MM.1S (cell line): Measurements from ENCODE around the gene ITLN1.

ENCODE experiments used
- EZH2 ChIP-seq: fragments of 300-600 bp; sonication (generic); optimal IDR thresholded peaks from 2 replicates; pipeline ENCODE3; 2017; ENCODE audit warnings: low read depth, mild to moderate bottlenecking, antibody characterized with exemption, low read length, mixed read lengths
- EZH2phosphoT487 ChIP-seq: fragments of 300-600 bp; sonication (generic); IDR thresholded peaks from 2 replicates; pipeline ENCODE4 v1.6.1; 2018; ENCODE audit warnings: antibody characterized with exemption, low read length
- TF ChIP-seq, protein P1 (sequence below): fragments of 300-600 bp; sonication (generic); IDR thresholded peaks from 2 replicates; pipeline ENCODE4 v1.5.1; 2016; ENCODE audit warnings: antibody characterized with exemption, low read length, mixed read lengths

DNA sequence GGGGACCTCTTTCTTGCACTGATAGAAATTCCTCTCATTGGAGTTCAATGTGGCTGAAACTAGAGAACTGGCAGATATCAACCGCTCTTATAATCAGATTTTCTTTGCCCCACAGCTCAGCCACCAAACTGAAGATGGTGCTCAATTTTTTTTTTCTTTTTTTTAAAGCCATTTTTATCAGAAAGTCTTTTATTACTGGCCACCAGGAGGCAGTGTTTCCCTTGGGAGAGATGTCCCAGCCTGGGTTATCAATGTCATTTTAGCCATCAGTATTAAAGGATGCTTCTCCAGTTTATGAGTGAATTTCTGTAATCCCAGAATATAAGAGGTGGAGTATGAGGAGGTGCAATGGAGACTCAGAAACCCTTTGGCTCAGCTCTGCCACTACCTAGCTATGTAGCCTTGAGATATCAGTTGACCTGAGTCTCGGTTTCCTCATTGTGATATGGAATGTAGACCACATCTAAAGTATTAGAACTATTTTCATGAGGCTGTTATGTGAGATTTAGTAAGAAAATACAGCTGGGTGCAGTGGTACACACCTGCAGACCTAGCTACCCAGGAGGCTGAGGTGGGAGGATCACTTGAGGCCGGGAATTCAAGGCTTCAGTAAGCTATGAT lies 49.9 kb downstream of the ITLN1 start:
- TF ChIP-seq, protein P1, sequence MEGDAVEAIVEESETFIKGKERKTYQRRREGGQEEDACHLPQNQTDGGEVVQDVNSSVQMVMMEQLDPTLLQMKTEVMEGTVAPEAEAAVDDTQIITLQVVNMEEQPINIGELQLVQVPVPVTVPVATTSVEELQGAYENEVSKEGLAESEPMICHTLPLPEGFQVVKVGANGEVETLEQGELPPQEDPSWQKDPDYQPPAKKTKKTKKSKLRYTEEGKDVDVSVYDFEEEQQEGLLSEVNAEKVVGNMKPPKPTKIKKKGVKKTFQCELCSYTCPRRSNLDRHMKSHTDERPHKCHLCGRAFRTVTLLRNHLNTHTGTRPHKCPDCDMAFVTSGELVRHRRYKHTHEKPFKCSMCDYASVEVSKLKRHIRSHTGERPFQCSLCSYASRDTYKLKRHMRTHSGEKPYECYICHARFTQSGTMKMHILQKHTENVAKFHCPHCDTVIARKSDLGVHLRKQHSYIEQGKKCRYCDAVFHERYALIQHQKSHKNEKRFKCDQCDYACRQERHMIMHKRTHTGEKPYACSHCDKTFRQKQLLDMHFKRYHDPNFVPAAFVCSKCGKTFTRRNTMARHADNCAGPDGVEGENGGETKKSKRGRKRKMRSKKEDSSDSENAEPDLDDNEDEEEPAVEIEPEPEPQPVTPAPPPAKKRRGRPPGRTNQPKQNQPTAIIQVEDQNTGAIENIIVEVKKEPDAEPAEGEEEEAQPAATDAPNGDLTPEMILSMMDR: peak; percentile 85
- TF ChIP-seq EZH2 (no peak), EZH2phosphoT487 (no peak)
